Suprapubic skin (tissue), 4 donors: ENCODE measurements around the gene VPS35L.

Source experiments
- CTCF ChIP-seq, 2 donors: fragments of 200-600 bp in 1 of 2; fragments of 450-650 bp in 1 of 2; sonication (generic) in 1 of 2; IDR thresholded peaks; one replicate each; pipeline ENCODE4 v1.5.1; 2016 to 2019; ENCODE audit warnings: antibody characterized with exemption in 2 of 2, mild to moderate bottlenecking in 1 of 2, moderate library complexity in 1 of 2
- POLR2A ChIP-seq, 2 donors: fragments of 450-650 bp; IDR thresholded peaks; one replicate each; pipeline ENCODE4 v1.6.1; 2017; ENCODE audit warnings: antibody characterized with exemption in 2 of 2, mild to moderate bottlenecking in 2 of 2, moderate library complexity in 2 of 2
- POLR2AphosphoS5 ChIP-seq, 3 donors: sonication (generic); formaldehyde crosslinking; IDR thresholded peaks; one replicate each; pipeline ENCODE4 v1.6.1; 2017; ENCODE audit warnings: antibody characterized with exemption in 3 of 3

GRCh38 chr16:19708296-19709205, 153.0 kb downstream of the VPS35L start:
- no peak for TF ChIP-seq POLR2A (IDR thresholded peaks at IDR 0.05)
- no peak for TF ChIP-seq CTCF (IDR thresholded peaks at IDR 0.05)
- no peak for TF ChIP-seq POLR2AphosphoS5 (IDR thresholded peaks at IDR 0.05)
